Activated CD4-positive, alpha-beta T cell treated with anti-CD3 and anti-CD28 coated beads, Interleukin-2, amount 10 ng/mL, durations not matched to agents 7 days and 5 days (primary cell): Measurements from ENCODE around the gene USP13. TPM values are rescaled to one million over a fixed set of nuclear protein-coding genes. Genes with fewer than 3 reads are reported as not detected.

ENCODE experiments used
- CTCF ChIA-PET: fragments of 350-600 bp; sonication (Branson Sonifier 250); formaldehyde crosslinking; loops from one replicate; lab custom pipeline; 2021; ENCODE audit warnings: antibody characterized with exemption; lab: Charles Lee
- POLR2A ChIA-PET: fragments of 350-600 bp; sonication (Branson Sonifier 250); formaldehyde crosslinking; loops from one replicate; lab custom pipeline; 2021; ENCODE audit warnings: antibody characterized with exemption; lab: Charles Lee
- DNase-seq: peaks from one replicate; pipeline ENCODE4 v3.0.0-alpha.2; 2020
- H3K27ac Mint-ChIP-seq: one replicate; pipeline ENCODE4 v1.8.0; 2021; ENCODE audit warnings: mild to moderate bottlenecking, moderate library complexity, mixed read lengths
- H3K27me3 Mint-ChIP-seq: one replicate; pipeline ENCODE4 v1.8.0; 2021; ENCODE audit warnings: mixed read lengths
- H3K36me3 Mint-ChIP-seq: one replicate; pipeline ENCODE4 v1.8.0; 2021; ENCODE audit warnings: low read depth, mixed read lengths
- H3K4me1 Mint-ChIP-seq: one replicate; pipeline ENCODE4 v1.8.0; 2021; ENCODE audit warnings: mixed read lengths
- H3K4me3 Mint-ChIP-seq: one replicate; pipeline ENCODE4 v1.8.0; 2021; ENCODE audit warnings: mild to moderate bottlenecking, moderate library complexity, mixed read lengths
- H3K9me3 Mint-ChIP-seq: one replicate; pipeline ENCODE4 v1.8.0; 2021; ENCODE audit warnings: mixed read lengths
- total RNA-seq, 2 experiments: library from RNA; stranded (reverse); gene quantifications; one replicate each; pipeline ENCODE4 v1.2.3, GENCODE V29; 2021

The USP13 gene
- total RNA-seq, 2 experiments from 2014 or later, result 9.6 to 10.3 TPM

DNA sequence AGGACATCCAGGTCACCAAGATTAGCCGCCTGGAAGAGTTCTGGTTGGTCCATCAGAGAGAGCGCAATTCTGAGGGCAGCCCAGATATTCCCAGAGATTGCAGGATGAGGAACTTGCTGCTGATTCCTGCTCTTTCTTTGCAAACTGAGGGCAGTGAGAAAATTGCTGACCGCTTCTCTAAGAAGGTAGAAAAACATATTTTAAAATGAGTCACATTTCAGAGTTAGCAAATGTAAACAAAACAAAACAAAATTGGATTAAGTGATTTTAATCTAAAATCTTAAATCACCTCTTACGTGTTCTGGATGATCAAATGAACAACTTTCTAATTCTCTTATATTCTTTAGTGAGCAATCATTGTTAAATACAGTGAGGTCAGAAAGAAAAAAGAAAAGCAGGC lies 149.0 kb downstream of the USP13 start:
- DNase-seq, result no peak
- ChIA-PET CTCF (no interaction called here), POLR2A (no interaction called here)
- no peak overlapping the region for H3K4me3 Mint-ChIP-seq
- H3K27me3 Mint-ChIP-seq, result peaks cover 13% of the 10 kb centered on the region
- H3K27ac Mint-ChIP-seq, result no peak overlapping the region
- H3K36me3 Mint-ChIP-seq, result no peaks in the 10 kb centered on the region
- H3K9me3 Mint-ChIP-seq, result no peaks in the 10 kb centered on the region
- peaks cover 3% of the 10 kb centered on the region for H3K4me1 Mint-ChIP-seq

DNA sequence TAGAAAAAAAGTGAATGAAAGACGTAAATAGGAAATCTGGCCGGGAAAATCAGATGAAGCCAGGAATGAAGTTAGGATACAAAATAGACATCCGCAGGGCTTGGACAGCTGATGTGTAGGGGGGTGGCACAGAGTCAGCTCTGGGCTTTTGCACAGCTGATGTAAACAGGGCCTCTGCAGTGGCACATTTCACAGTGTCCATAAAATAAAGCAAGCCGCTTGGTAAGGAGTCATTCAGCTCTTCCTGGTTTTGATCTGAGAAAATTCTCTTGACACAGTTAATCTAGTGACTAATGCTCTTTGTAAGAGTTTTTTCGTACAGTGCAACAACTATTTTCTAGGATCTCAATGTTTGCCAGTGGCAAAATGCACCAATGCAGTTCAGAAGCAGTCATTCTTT lies 153.3 kb downstream of the USP13 start:
- Mint-ChIP-seq H3K4me1 (peaks cover 3% of the 10 kb centered on the region), H3K9me3 (no peaks in the 10 kb centered on the region), H3K27me3 (peaks cover 11% of the 10 kb centered on the region), H3K4me3 (no peak overlapping the region), H3K27ac (no peak overlapping the region), H3K36me3 (no peaks in the 10 kb centered on the region)
- CTCF ChIA-PET, result no interaction called here
- POLR2A ChIA-PET, result no interaction called here
- DNase-seq, result no peak

DNA sequence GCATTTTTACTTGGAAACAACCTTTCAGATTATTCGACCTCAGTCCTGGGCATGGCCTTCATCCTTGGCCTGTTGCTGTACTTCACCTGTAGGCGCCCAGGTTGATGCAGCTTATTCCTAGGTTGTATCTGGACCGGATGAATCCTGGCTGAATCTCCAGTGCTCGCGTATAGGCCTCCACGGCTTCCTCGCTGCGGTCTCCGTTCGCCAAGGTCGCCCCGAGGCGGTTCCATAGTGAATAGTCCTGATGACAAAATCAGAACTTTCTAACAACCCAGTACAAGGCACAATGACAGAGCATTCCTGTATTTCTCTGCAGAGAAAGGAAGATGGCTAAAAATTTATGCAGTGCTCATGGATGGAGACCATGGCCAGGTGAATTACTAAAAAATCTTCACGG lies 154.7 kb downstream of the USP13 start:
- Mint-ChIP-seq H3K36me3 (no peaks in the 10 kb centered on the region), H3K4me1 (peaks cover 8% of the 10 kb centered on the region), H3K27me3 (peaks cover 11% of the 10 kb centered on the region), H3K9me3 (no peaks in the 10 kb centered on the region), H3K27ac (no peak overlapping the region), H3K4me3 (no peak overlapping the region)
- CTCF ChIA-PET, result no interaction called here
- no peak for DNase-seq
- POLR2A ChIA-PET, result no interaction called here

DNA sequence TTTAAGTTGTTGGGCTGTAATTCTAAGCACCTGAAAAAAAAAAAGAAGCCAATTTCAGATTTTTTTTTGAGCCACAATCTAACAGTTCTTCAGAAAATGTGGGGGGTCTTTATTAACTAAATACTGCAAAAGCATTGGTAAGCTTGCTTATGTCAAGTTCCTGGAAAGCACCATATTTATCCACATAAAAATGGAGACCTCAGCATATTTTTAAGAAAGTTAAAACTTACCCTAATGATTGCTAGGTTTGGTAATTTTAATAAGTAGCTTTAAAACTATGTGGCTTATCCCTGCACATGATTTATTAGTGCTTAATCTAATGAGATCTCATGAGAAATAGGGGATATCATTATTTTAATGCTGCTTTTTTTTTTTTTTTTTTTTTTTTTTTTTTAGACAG lies 156.8 kb downstream of the USP13 start:
- no peak for DNase-seq
- POLR2A ChIA-PET, result no interaction called here
- H3K4me1 Mint-ChIP-seq, result peaks cover 5% of the 10 kb centered on the region
- no peaks in the 10 kb centered on the region for H3K9me3 Mint-ChIP-seq
- CTCF ChIA-PET, result interaction anchor here (0.6 to 2.0 kb wide), 2 partner anchors 15 to 111 kb away, joined by 3 to 5 read pairs; no protein-coding TSS in a partner anchor
- no peaks in the 10 kb centered on the region for H3K36me3 Mint-ChIP-seq
- H3K4me3 Mint-ChIP-seq, result no peak overlapping the region
- peaks cover 1% of the 10 kb centered on the region for H3K27me3 Mint-ChIP-seq
- no peak overlapping the region for H3K27ac Mint-ChIP-seq

DNA sequence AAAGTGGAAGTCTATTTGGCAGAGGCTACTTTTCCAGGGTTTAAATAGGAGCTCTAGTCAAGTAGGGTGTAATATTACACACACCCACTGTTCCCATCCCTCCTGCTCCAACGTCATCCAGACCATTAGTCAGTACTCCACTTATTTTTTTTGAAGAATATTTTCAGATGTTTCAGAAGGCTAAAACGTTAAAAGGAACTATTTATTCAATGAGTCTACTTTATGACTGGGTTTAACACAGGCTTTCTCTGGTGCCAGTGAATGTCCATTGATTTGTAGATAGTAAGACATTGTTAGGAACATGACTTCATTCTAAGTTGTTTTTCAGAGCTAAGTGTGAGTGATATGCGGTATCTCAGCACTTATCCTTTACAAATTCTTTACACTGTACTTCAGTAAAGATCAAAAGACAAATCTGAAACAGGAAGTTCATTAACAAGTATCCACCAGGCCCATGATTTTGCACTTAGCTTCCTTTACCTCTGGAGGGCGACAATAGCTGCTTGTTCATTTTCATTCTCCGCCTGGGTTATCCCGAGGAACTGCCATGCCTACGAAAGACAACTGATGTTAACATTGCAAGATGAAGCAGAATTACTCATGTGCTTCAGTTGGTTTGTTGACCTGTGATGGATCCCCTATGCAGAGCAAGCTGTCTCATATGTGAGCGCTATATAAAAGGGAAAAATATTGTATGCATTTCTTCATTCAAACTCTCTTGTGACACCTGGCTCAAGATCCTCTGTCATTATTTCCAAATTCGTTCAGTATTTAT lies 158.7 kb downstream of the USP13 start:
- no peak overlapping the region for H3K27ac Mint-ChIP-seq
- CTCF ChIA-PET, result interaction anchor here (1.2 kb wide), 2 partner anchors 9 to 35 kb away, joined by 3 read pairs; no protein-coding TSS in a partner anchor
- POLR2A ChIA-PET, result no interaction called here
- peak; percentile 19 for DNase-seq
- no peak overlapping the region for H3K4me3 Mint-ChIP-seq
- H3K27me3 Mint-ChIP-seq, result no peaks in the 10 kb centered on the region
- H3K36me3 Mint-ChIP-seq, result no peaks in the 10 kb centered on the region
- peaks cover 4% of the 10 kb centered on the region for H3K4me1 Mint-ChIP-seq
- H3K9me3 Mint-ChIP-seq, result no peaks in the 10 kb centered on the region

DNA sequence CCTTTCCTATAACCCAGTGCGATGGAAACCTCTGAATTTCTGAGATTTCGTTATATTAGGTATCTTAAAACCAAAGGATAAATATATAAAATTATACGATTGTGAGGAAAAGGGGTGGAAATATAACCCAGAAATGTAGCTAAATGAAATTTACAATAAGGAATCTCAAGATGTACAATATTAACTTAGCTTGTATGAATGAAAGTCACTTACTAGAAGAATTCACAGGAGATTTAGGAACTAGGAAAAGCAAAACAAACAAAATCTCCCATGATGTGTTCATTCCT lies 159.2 kb downstream of the USP13 start:
- Mint-ChIP-seq H3K36me3 (no peaks in the 10 kb centered on the region), H3K4me1 (peaks cover 4% of the 10 kb centered on the region), H3K27ac (no peak overlapping the region), H3K9me3 (no peaks in the 10 kb centered on the region), H3K27me3 (no peaks in the 10 kb centered on the region), H3K4me3 (no peak overlapping the region)
- POLR2A ChIA-PET, result no interaction called here
- CTCF ChIA-PET, result interaction anchor here (1.2 kb wide), 2 partner anchors 8 to 36 kb away, joined by 3 read pairs; no protein-coding TSS in a partner anchor
- DNase-seq, result no peak

DNA sequence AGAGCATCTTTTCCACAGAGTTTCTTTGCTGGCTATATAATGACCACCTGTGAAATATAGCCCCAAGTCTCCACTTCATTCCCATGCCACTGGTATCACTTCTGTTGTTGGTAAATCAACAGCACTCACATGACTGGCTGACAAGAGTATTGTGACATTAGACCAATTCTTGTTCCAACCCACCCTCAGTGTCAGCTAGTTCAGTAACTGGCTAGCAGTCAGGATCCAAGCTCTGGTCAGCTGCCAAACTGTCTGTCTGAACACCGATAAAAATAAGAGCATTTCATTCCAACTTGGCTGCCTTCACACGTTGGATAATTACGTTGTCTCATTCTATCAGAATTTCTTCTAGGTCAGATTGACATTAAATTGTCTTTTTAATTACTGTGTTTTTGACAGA lies 166.5 kb downstream of the USP13 start:
- no peaks in the 10 kb centered on the region for H3K9me3 Mint-ChIP-seq
- H3K4me3 Mint-ChIP-seq, result no peak overlapping the region
- ChIA-PET POLR2A (no interaction called here), CTCF (no interaction called here)
- H3K27me3 Mint-ChIP-seq, result peaks cover 7% of the 10 kb centered on the region
- no peak for DNase-seq
- H3K27ac Mint-ChIP-seq, result no peak overlapping the region
- H3K36me3 Mint-ChIP-seq, result no peaks in the 10 kb centered on the region
- no peaks in the 10 kb centered on the region for H3K4me1 Mint-ChIP-seq

DNA sequence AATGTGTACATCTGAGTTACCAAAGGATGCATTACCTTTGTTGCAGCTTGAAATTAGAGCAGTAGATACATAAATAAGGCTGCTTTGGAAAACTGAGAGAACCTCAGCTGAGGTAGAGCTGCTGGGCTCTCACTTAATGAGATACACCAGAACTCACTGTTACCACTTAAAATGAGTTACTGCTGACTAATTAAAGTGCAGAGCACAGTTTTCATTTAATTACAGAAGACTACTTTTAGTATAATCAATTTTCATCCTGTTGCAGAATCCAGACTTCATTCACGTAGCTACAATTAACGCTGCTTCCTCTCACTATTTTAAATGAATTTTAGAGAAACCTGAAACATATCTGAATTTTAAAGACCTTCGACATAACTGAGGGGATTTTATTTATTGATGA lies 169.5 kb downstream of the USP13 start:
- DNase-seq, result no peak
- Mint-ChIP-seq H3K9me3 (no peaks in the 10 kb centered on the region), H3K27ac (no peak overlapping the region), H3K36me3 (no peaks in the 10 kb centered on the region), H3K4me3 (no peak overlapping the region), H3K27me3 (peaks cover 7% of the 10 kb centered on the region), H3K4me1 (no peaks in the 10 kb centered on the region)
- POLR2A ChIA-PET, result no interaction called here
- CTCF ChIA-PET, result no interaction called here

DNA sequence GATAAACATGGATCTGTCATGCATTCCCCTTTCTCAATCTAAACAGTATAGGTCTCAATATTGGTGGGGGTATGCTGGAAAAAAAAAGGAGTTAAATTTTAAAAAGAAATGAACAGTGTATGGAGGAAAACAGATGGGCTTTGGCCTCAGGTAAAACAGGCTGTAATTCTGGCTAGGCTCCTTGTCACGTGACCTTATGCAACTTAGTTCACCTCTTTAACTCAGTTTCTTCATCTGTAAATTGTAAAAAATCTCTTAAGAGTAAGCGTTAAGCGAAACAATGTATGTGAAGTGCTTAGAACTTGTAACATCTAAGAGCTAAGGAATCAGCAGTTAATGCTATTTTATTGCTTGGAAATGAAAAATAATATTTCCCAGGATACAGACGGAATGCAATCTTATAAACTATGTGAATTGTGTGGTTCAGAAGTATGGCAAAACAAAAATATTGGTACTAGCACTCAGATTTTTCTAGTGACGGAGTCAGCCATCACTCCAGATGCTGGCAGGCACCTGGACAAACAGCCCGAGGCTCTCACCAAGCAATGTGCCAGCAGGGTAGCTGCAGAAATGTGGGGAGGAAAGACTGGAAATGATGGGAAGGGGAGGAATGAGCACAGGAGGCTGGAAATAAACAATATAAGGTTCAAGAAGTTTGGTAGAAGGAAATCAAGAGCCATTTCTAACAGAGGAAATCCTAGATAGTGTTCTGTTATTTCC lies 172.8 kb downstream of the USP13 start:
- DNase-seq, result no peak
- ChIA-PET CTCF (no interaction called here), POLR2A (no interaction called here)
- Mint-ChIP-seq H3K4me3 (no peak overlapping the region), H3K27me3 (peaks cover 4% of the 10 kb centered on the region), H3K27ac (no peak overlapping the region), H3K4me1 (no peaks in the 10 kb centered on the region), H3K9me3 (no peaks in the 10 kb centered on the region), H3K36me3 (no peaks in the 10 kb centered on the region)

DNA sequence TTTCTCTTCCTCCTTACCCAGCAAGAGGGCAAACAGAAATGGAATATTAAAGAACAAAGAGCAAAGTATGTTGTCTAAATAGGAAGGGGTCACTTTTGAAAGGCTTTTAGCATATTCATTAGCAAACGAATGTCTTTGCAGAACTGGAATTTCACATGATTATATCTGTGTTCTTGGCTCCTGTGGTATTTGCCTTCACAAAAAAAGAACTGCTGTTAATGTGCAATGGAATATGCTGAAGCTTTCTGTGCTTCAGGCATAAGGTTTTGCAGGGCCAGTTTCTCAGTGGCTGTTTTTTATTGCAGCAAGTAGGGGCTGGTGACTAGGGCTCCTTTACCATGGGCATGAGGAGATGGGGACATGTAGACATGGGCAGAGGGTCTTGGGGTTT lies 173.4 kb downstream of the USP13 start:
- no peaks in the 10 kb centered on the region for H3K27me3 Mint-ChIP-seq
- H3K4me1 Mint-ChIP-seq, result no peaks in the 10 kb centered on the region
- no peaks in the 10 kb centered on the region for H3K36me3 Mint-ChIP-seq
- POLR2A ChIA-PET, result no interaction called here
- DNase-seq, result no peak
- CTCF ChIA-PET, result no interaction called here
- H3K9me3 Mint-ChIP-seq, result no peaks in the 10 kb centered on the region
- H3K4me3 Mint-ChIP-seq, result no peak overlapping the region
- H3K27ac Mint-ChIP-seq, result no peak overlapping the region

DNA sequence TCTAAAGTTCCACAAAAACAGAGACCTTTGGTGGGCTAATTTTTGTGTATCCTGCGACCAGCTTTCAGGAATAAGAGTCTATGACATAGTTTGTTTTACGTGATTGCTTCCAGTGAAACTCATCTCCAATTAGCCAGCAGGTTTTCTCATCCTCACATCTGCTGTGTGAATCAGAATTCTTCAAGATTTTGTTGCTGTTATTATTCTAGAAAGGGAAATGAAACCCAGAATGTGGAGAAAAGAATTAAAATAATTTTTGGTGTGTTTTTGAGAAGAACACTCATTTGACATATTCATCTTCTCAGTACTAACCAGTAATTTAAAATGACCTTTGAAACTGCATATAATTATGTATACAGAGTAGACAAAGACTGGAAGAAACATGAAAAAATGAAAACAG lies 175.9 kb downstream of the USP13 start:
- Mint-ChIP-seq H3K4me1 (no peaks in the 10 kb centered on the region), H3K4me3 (no peak overlapping the region), H3K36me3 (no peaks in the 10 kb centered on the region), H3K27me3 (no peaks in the 10 kb centered on the region), H3K27ac (no peak overlapping the region), H3K9me3 (no peaks in the 10 kb centered on the region)
- DNase-seq, result no peak
- ChIA-PET POLR2A (no interaction called here), CTCF (no interaction called here)

DNA sequence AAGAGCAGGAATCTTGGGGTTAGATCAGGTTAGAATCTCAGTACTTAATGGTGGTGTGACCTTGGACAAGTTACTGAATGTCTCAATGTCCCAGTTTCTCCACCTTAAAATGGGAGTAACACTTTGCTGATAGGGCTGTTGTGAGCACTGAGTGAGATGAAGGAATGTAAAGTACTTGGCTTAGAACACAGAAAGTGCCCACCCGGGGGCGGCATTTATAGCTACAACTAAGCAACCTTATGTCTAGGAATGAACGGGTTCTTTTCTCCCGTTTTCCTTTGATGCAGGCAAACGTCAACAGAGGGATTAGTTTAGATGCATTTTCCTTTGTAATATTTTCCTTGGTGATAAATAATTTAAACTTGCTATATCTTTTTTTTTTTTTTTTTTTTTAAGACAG lies 176.6 kb downstream of the USP13 start:
- Mint-ChIP-seq H3K4me3 (no peak overlapping the region), H3K27ac (no peak overlapping the region), H3K9me3 (no peaks in the 10 kb centered on the region), H3K27me3 (no peaks in the 10 kb centered on the region), H3K36me3 (no peaks in the 10 kb centered on the region), H3K4me1 (no peaks in the 10 kb centered on the region)
- ChIA-PET CTCF (interaction anchor here (0.6 kb wide), 1 partner anchor 223 kb away, joined by 3 read pairs; no protein-coding TSS in a partner anchor), POLR2A (no interaction called here)
- no peak for DNase-seq

DNA sequence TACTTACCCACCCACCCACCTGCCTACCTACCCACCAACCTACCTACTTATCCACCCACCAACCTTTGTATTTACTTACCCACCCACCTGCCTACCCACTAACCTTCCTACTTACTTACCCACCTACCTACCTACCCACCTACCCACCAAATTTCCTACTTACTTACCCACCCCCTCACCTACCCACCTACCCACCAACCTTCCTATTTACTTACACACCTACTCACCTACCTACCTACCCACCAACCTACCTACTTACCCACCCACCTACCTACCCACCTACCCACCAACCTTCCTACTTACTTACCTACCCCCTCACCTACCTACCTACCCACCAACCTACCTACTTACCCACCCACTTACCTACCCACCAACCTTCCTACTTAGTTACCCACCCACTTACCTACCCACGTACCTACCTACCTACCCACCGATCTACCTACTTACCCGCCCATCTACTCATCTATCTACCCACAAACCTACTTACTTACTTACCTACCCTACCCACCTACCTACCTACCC lies 179.6 kb downstream of the USP13 start:
- ChIA-PET POLR2A (no interaction called here), CTCF (no interaction called here)
- Mint-ChIP-seq H3K36me3 (no peaks in the 10 kb centered on the region), H3K4me1 (no peaks in the 10 kb centered on the region), H3K4me3 (no peak overlapping the region), H3K9me3 (no peaks in the 10 kb centered on the region), H3K27ac (no peak overlapping the region), H3K27me3 (no peaks in the 10 kb centered on the region)
- no peak for DNase-seq
